ENCODE results near the gene BNIP1.
"Not testable (repeated sequence)": the region's sequence is repeated elsewhere in the genome, so short reads cannot be mapped to it uniquely, and the experiment has no call there.

The BNIP1 gene, protein sequence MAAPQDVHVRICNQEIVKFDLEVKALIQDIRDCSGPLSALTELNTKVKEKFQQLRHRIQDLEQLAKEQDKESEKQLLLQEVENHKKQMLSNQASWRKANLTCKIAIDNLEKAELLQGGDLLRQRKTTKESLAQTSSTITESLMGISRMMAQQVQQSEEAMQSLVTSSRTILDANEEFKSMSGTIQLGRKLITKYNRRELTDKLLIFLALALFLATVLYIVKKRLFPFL

DNA sequence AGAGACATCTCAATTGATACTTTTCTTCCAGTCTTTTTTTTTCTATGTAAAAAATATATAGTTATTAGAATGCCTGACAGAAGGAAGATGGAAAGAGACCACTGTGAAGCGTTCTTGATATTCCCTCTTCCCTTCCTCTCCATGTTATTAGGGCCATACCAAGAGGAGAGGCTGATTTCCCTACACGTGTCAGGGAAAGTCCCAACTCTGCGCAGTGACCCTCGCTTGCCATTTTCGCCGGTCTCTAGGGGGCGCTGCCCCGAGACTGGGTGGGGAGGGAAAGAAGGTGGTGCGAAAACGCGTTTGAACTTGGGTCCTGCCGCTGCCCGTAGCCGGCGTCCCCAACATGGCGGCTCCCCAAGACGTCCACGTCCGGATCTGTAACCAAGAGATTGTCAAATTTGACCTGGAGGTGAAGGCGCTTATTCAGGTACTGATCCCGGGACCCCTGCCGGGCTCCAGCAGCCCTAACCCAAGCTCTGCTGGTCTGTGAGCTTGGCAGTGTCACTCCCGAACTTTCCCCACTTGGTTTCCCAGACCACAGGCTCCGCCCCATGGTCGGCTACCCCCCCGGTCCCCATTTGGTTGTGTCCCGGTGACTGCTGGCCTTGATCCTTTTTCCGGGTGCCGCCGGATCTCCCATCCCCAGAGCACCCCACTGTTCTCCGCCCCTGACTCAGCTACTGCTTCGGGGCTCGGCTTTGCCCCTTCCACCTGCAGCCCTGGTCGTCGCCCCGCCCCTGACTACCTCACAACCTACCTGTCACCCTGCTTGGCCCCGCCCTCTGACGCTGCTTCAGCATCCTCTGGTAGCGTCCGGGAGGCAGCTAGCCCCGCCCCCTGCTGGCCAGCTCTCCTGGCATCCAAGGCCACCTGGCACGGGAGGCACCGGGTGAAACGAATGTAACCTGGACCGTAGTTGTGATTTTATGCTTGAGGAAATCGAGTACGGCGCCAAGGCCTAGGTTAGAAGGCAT is at the start of gene BNIP1:
TSS of gene BNIP1 (plus strand) at position 332 of the 977 bp plus-strand sequence. CDS start at position 347, 15 bp downstream.
- DNase-seq = peak; percentile 96

DNA sequence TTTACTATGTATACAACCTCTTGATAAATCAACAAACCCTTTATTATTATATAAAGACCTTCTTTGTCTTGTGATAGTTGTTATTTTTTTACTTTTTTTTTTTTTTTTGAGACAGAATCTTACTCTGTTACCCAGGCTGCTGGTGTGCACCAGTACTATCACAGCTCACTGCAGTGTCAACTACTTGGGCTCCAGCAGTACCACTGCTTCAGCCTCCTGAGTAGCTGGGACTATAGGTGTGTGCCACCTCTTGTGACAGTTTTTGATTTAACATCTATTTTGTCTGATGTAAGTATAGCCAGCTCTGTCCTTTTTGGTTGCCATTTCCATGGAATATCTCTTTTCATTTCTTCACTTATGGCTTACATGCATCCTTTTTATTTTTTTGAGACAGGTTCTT is 45.5 kb upstream of the BNIP1 start:
- no peak for DNase-seq

DNA sequence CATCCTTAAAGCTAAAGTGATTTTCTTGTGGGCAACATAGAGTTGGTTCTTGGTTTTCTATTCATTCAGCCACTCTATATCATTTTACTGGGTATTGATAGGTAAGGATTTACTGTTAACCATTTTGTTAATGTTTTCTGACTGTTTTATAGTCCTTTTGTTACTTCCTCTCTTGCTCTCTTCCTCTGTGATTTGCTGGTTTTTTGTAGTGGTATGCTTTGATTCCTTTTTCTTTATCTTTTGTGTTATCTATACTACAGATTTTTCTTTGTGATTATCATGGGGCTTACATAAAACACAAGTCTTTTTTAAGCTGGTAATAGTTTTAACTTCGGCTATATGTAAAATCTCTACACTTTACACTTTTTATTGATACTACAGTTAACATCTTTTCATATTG is 44.9 kb upstream of the BNIP1 start:
- DNase-seq = no peak

DNA sequence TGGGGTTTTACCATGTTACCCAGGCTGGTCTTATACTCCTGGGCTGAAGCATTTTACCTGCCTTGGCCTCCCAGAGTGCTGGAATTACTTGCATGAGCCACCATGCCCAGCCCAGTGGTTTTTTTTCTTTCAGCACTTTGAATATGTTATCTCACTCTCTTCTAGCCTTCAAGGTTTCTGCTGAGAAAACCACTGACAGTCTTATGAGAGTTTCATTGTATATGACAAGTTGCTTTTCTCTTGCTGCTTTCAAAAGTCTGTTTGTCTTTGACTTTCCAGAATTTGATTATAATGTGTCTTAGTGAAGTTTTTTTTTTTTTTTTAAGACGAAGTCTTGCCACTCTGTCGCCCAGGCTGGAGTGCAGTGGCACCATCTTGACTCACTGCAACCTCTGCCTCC is 43.1 kb upstream of the BNIP1 start:
- DNase-seq = no peak

DNA sequence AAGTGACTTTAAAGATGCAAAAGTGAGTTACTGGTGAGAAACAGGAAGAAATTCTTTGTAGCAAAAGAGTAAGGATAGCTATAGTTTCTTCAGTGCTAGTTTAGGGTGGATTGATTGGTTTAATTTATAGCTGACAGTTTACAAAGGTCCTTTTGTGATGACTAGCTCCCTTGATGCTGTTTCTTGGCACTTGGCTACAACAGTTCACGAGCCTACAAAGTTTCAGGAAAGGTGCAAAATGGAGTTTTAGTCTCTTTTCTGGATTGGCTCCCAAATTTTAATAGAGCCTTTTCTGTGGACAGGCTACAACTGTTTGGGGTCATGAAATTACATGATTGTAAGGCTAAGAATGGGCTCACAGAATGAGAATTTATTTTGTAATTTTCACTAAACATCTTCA is 40.9 kb upstream of the BNIP1 start:
- DNase-seq = no peak

DNA sequence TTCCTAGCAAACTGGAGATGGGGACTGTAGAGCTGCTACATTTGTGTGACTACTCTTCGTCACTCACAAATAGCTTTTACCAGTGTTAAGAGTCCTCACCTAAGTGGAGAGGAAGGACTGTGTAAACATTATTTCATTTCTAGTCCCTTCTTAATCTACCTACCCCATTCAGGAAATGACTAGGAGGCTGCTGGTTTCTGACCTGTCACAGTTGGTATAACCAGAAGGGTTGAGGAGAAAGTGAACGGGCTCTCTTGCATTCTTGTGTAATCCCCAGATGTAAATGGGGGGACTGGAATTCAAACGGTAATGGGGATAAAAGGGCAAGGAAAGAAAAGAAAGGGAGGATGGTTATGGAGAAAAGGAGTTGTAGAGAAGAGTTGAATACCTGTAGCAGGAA is 35.4 kb upstream of the BNIP1 start:
- DNase-seq = no peak

DNA sequence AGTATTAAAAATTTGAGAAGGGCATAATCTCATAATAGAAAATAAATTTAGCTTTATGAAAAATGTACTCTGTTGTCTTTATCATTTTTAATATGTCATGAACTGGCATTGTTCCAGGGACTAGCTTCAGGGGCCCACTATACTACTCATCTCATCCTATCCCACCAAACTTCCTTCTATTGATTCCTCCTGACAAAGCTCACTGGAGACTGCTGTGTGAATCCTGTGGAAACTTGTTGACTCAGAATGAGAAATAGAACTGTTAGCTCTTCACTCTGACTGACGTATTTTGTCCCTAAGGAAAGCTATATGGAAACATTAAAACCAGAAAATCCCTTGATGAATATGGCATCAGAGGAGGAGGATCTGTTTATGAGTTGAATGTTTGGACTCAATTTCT is 29.8 kb upstream of the BNIP1 start:
- no peak for DNase-seq

DNA sequence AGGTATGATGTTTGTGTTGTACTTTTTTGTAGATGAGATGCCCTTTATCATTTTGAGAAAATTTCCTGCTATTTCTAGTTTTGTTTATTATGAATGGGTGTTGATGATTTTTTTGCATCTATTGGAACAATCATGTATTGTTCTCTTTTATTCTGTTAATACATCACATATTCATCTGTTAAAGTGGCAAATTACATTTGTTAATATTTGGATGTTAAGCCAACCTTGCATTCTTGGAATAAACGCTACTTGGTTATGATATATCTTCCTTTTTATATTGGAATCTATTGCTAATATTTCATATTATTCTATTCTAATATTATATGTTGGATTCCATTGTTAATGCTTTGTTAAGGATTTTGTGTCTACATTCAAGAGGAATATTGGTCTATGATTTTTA is 24.6 kb upstream of the BNIP1 start:
- DNase-seq = no peak

DNA sequence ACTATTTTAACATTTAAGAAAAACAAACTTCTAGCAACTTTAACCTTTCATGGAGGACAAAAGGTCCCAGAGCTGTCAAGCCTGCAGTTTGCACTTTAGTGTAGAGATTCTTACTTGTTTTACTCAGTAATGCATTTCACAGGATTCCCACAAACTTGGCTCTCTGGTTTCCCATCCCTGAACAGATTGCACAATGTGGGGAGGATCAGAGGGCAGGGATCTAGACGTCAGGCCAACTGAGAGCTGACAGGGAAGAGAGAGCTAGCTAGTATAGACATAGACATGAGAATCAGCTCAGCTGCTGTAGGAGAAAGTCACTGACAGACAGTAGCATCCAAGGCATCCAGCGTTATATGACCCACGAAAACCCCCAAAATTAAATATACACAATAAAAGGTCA is 20.9 kb upstream of the BNIP1 start:
- DNase-seq = no peak

DNA sequence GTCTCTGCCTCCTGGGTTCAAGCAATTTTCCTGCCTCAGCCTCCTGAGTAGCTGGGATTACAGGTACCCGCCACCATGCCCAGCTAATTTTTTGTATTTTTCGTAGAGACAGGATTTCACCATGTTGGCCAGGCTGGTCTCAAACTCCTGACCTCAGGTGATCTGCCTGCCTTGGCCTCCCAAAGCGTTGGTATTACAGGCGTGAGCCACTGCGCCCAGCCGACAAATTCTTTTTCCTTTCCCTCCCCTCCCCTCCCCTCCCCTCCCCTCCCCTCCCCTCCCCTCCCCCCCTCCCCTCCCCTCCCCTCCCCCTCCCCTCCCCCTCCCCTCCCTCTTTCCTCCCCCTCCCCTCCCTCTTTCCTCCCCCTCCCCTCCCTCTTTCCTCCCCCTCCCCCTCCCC is 12.2 kb upstream of the BNIP1 start:
- not testable (repeated sequence) for DNase-seq

DNA sequence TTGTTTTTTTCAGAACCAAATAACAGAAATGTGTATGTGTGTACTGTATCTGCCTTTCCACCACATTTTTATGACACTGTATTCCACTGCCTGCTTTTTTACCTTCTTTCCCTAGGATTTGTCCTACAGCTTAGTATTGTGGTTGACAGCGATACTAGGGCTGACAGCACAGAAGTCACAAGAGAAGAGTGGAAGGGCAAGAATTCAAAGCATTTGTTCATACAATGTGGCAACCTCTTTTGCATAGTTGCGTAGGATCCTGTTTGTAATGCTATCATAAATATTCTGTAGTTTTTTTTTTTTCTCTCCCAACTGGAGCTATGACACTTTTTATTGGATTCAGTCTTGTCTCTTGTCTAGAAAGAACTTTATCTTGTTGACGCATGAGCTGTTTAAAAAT is 5.6 kb upstream of the BNIP1 start:
- no peak for DNase-seq

DNA sequence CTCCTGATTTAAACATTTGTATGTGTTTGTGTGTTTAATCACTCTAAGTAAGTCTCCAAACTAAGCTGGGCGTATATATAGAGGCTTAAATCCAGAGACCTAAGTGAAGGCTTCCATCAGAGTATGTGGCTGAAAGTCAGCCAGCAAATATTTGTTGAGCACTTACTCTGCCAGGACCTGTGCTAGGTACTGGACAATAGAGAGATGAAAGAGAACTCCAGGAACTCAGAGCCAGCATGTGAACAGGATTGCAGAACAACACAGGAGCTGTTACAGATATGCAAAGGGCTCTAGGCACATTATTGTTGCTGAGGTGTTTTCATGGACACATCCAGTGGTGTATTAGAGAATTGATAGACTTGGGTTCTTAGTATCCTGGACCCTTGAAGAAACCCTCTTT is 4.7 kb upstream of the BNIP1 start:
- DNase-seq = no peak

DNA sequence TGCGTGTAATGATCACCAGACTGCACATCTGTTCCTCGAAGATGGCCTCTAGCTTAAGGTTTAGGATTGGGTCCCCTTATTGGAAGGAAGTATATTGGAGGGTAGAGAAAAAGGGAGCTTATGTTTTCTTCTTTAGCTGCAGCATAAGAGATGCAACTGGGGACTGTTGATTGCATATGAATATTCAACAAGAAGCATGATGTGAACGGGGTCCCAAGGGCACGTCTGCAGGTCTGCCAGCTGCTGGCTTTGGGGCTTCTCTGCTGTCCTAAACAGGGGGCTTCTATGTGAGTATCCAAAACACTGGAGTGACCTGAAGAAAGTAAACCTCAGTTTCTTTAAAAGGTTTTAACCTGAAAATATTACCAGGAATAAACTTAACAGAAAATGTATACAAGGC is 3.6 kb upstream of the BNIP1 start:
- no peak for DNase-seq

DNA sequence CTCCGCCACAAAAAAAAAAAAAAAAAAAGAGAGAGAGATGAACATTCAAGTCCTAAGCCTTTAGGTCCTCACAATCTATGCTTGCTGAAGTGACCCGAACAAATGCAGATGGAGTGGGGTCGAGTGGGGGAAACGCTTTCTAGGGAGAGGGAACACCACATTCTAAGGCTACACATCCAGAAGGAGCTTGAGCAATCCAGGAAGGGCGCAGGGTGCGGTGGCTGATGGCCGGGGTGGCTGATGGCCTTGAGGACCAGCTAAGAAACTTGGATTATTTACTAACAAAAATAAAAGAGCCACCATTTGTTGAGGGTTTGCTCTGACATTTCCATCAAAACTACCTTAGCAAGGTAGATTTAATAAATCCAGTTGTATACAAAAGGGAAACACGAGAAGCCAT is 764 bp upstream of the BNIP1 start:
- no peak for DNase-seq

DNA sequence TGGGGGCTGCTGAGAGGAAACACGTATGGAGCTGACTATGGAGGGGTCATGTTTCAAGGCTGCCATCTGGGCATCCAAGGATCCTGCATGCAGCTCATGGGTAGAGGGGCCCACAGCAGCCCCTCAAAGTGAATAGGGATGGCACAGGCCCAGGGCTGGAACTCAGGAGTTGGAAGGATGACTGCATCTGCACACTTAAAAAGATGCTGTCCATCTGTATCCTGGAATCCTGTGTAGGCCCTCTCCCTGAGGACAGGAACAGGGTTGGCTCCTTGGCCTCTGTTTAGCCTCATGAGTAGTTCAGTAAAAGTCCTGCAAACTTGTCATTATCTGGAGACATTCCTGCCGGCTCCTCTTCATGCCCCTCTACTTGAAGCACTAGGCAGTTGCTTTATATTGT is 4.0 kb downstream of the BNIP1 start:
- DNase-seq = no peak

DNA sequence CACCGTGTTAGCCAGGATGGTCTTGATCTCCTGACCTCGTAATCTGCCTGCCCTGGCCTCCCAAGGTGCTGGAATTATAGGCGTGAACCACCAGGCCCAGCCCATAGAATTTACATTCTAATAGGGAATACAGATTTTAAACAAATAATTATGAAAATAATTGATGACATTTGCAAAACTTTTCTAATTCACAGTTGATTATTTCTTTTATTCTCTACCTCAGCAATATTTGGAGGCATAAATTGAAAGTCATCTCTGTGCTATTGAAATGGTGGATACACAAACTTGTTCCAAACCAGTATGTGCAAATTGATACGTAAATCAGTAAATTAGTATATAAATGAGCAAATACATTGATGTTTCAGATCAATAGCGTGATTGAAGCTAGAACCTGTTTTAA is 8.2 kb downstream of the BNIP1 start:
- no peak for DNase-seq

DNA sequence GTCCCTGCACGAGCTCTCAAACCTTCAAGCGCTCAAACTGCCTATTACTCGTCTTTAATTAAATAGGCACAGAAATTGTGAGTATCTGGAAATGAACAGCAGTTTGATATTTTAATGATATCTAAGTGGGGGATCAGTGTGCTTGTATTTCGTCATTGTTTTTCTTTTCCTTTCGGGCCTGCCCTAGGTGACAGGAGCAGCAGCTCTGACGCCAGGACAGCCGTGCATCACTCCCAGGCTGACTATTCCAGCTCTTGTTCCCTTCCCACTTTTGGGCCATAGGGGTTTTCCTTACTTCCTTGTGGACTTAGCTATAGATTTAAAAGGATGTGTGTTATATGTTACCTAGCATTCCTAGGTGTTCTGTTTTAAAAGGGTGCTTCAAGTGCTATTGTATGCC is 9.5 kb downstream of the BNIP1 start:
- no peak for DNase-seq

DNA sequence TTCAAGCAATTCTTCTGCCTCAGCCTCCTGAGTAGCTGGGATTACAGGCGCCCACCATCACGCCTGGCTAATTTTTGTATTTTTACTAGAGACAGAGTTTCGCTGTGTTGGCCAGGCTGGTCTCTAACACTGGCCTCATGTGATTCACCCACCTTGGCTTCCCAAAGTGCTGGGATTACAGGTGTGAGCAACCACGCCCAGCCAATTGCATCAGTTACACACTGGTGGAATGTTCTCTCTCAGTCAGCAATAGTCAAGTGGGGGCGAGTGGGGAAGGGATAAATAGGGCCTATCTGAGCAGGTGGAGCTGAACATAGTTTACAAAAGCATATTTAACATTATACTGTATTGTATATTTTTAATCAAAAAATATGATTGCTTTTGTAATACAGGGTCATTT is 10.3 kb downstream of the BNIP1 start:
- DNase-seq = not testable (repeated sequence)

DNA sequence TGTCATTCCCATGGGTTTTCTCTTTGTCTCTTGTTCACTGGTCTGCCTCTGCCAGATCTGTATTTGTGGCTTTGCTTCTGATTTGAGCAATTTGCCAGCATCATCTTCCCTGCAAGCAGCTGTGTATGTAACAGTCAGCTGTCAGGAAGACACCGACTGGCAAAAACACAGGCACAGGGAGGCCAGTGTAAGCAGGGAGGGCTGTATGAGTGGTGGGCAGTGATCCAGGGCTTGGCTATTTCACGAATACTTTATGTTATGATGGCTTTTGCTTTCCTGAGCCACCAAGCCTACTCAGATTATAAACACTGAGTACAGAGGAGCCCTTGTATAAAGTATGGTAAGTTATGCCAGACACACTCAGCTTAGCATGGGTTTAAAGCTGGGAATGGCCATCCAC is 11.6 kb downstream of the BNIP1 start:
- DNase-seq = peak; percentile 40

DNA sequence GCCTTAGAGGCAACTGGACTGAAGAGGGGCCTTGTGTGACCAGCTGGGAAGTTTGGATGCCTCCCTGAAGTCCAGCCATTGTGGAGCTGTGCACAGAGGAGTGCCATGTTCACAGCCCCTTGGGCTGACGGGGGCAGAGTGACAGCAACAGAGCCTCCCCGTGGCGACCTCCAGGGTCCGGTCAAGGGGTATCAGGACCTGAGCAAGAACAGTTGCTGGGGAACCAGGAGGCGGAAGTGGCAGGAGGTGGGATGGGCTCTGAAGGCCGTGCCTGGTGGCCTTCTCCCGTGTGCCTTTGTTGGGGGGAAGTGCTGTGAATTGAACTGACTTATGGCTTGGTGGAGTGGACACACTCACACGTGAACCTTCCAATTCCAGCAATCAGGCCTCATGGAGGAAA is 14.0 kb downstream of the BNIP1 start:
- DNase-seq = no peak

DNA sequence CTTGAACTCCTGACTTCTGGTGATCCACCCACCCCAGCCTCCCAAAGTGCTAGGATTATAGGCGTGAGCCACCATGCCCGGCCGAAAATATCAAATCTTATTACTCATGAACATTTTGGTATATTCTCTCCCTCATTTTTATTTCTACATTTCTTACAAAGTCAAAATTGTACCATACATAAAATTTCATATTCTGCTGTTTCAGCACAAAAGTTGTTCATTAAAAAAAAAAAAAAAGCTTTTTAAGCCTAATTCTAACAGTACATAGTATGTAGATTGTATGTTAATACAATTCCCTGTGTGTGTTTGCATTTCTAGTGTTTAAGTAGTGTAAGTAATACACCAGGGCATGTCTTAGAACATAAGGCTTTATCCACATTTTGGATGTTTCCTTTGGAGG is 14.9 kb downstream of the BNIP1 start:
- no peak for DNase-seq

DNA sequence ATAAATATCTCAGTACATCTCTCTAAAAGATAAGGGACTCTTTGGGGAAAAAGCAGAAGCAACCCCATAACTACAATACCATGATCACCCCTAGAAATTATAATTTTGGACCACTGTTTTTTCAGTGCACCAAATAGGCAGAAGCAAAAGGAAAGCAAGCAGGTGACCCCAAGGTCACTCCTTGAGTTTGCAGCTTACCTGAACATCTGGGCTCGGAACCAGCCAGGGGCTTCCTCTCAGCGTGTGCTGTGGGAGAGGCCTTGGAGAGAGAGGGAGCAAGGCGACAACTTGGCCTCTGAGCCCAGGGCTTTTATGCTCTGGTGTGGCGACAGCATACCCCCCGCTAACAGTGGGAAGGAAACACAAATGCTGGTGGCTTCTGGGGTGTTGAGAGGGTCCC is 16.8 kb downstream of the BNIP1 start:
- no peak for DNase-seq

DNA sequence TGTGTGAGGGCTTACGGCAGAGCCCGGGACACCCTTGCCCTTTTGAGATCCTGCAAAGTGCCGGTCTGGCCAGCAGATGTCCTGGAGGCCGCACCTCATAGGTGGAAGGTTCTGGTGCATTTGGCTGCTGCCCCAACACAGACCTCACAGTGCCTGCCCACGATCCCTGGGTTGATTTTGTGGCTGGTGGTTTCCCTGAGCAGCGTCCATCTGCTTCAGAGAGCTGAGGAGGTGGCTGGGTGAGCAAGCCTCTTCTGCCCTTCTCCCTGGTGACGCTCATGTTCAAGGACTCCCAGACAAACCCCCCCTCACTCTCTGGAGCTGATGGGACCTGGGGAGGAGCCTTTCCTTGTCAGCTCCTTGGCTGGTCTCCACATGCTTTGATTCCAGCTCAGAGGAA is 18.9 kb downstream of the BNIP1 start:
- DNase-seq = no peak
